Mononuclear cell (primary cell): Measurements from ENCODE around the gene FGFR4. TPM values are rescaled to one million over a fixed set of nuclear protein-coding genes. Genes with fewer than 3 reads are reported as not detected.

Source experiments
- H3K27me3 ChIP-seq: 2 replicates; pipeline ENCODE4 v1.6.0; 2011; ENCODE audit warnings: low read length, control low read depth; ENCODE audit not compliant: insufficient read depth
- H3K4me1 ChIP-seq: 2 replicates; pipeline ENCODE4 v1.5.1; 2011; ENCODE audit warnings: mild to moderate bottlenecking, low read length, control low read depth; ENCODE audit not compliant: insufficient read depth
- H3K4me3 ChIP-seq: 2 replicates; pipeline ENCODE4 v1.5.1; 2011; ENCODE audit warnings: mild to moderate bottlenecking, low read length, moderate library complexity
- H3K9me3 ChIP-seq: 2 replicates; pipeline ENCODE4 v1.5.1; 2011; ENCODE audit warnings: low read depth, mild to moderate bottlenecking, control low read depth, low read length
- total RNA-seq: library from RNA; depleted of rRNA; stranded (reverse); fragments of >200 nt; gene quantifications from one replicate; pipeline ENCODE4 v1.2.3, GENCODE V29; 2012

The FGFR4 gene
- total RNA-seq, 1 donor: 1.2 TPM

DNA sequence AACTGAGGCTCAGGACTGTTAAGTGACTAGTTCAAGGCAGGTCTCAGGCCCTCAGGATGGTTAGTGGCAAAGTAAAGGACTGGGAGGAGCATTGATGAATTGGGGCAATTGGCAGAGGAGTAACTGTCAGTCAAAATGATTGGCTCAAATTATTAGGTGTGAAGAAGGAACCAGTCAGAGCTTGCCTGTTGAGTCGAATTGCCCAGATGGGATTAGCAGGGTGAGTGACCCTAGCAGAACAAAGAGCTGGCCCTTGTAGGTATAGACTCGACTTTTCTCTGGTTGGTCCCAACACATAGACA, 44.3 kb downstream of the FGFR4 start:
- Histone ChIP-seq H3K27me3 (no peaks in the 10 kb centered on the region), H3K4me3 (no peak overlapping the region), H3K9me3 (no peaks in the 10 kb centered on the region), H3K4me1 (peaks cover 38% of the 10 kb centered on the region)

- H3K27me3 ChIP-seq: no peaks in the 10 kb centered on the region
- no peak overlapping the region for H3K4me3 ChIP-seq
- H3K4me1 ChIP-seq: peaks cover 43% of the 10 kb centered on the region
- H3K9me3 ChIP-seq: no peaks in the 10 kb centered on the region
Measured at GRCh38 chr5:177131352-177132135, 44.8 kb downstream of the FGFR4 start.

- Histone ChIP-seq H3K9me3 (no peaks in the 10 kb centered on the region), H3K4me1 (peaks cover 52% of the 10 kb centered on the region), H3K27me3 (no peaks in the 10 kb centered on the region), H3K4me3 (peak overlapping the region; percentile 66)
Measured at GRCh38 chr5:177132136-177133095, 45.7 kb downstream of the FGFR4 start.

GRCh38 chr5:177133096-177133852, 46.6 kb downstream of the FGFR4 start, which contains the start of gene NSD1:
Gene NSD1, plus strand, starts transcription at chr5:177133773. Its CDS starts 1,331 bp downstream, at chr5:177135104.
- H3K4me1 ChIP-seq: peaks cover 53% of the 10 kb centered on the region
- H3K9me3 ChIP-seq: no peaks in the 10 kb centered on the region
- no peaks in the 10 kb centered on the region for H3K27me3 ChIP-seq
- peak within 1 kb of the TSS; percentile 66 for H3K4me3 ChIP-seq

DNA sequence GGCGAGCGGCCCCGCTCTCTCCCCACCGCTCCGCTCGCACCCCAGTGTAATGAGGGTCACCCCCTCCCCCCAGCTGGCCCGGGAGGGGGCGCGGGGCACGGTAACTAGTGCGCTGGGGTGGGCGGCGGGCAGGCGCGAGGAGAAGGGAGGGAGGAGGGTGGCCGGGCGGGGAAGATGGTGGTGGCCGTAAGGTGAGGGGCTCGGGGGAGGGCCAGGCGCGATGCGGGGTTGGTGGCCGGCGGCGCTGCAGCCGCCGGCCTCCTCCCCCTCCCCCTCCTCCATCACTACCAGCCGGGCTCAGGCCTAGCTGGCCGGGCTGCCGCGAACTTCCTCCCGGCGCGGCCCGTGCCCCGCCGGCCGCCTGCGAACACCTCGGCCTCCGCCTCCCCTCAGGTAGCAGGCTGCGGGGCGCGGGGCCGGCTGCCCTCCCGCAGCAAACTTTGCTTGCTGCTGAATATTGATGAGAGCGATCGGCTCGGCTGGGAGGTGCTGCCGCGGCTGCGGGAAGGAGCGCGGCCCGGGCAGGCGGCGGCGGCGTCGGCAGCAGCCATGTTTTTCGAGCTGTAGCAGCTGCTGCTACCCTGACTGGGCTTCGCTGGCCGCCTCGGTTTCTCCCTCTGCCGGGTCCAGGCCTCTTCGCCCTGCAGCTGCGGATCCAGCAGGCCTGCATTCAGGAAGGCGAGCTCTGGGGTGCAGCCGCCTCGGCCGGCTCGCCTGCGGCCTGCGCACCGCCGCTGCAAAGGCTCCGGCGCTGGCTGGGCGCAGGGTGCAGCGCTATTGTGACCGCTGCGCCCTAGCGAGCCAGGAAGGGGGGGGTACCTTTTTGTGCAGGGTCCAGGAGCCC, 47.4 kb downstream of the FGFR4 start:
- no peaks in the 10 kb centered on the region for H3K27me3 ChIP-seq
- no peaks in the 10 kb centered on the region for H3K9me3 ChIP-seq
- H3K4me3 ChIP-seq: peak overlapping the region; percentile 66
- peaks cover 45% of the 10 kb centered on the region for H3K4me1 ChIP-seq

DNA sequence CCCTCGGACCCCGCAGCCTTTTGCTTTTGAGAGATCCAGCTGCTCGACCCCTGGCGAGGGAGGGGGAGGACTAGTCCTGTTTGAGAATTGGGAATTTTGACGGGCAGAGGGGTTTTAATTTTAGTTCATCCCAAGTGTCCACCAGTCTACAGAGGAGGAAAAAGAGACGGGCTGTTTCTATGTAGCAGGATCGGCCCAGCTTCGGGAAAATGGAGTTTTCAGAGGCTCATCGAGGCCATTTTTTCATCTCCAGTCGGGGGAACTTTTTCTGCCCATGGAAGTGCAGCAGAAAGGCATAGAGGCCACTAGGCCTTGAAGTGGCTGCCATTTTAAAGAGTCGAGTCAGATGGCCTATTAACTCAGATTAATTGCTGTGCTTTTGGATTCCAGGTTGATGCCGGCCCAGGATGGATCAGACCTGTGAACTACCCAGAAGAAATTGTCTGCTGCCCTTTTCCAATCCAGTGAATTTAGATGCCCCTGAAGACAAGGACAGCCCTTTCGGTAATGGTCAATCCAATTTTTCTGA, 48.0 kb downstream of the FGFR4 start:
- Histone ChIP-seq H3K4me1 (peaks cover 44% of the 10 kb centered on the region), H3K4me3 (peak overlapping the region; percentile 66), H3K9me3 (no peaks in the 10 kb centered on the region), H3K27me3 (no peaks in the 10 kb centered on the region)

DNA sequence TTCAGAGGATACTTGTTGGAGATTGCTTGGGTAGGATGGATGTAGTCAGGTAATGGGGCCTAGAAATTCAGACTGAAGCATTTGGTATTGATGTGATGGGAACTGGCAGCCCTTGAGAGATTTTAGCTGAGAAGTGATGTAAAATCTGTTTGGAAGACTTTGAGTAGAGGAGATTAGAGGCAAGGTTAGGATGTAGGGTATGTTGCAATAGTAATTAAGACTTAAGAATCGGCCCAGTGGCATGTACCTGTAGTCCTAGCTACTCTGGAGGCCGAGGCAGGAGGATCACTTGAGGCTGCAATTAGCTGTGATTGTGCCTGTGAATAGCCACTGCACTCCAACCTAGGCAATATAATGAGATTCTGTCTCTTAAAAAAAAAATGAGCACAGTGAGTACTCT, 53.6 kb downstream of the FGFR4 start:
- peaks cover 39% of the 10 kb centered on the region for H3K4me1 ChIP-seq

DNA sequence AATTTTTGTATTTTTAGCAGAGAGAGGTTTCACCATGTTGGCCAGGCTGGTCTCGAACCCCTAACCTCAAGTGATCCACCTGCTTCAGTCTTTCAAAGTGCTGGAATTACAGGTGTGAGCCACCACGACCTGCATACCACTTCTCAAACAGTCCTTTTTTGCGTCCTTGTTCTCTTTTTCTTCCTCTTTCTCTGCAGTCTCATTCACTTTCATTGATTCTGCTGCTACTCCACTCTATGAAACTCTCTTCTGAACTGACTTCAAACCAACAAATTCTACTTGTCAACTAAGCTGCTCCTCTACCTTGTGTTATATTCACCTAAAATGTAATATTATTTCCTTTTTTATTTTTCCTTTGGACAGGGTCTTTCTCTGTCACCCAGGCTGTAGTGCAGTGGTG, 54.8 kb downstream of the FGFR4 start:
- H3K4me3 ChIP-seq: no peak overlapping the region
- H3K4me1 ChIP-seq: peaks cover 28% of the 10 kb centered on the region
- no peaks in the 10 kb centered on the region for H3K9me3 ChIP-seq
- no peaks in the 10 kb centered on the region for H3K27me3 ChIP-seq

More for the DNA sequence above, 53.6 kb downstream of the FGFR4 start:
- Histone ChIP-seq H3K9me3 (no peaks in the 10 kb centered on the region), H3K4me3 (no peak overlapping the region), H3K27me3 (no peaks in the 10 kb centered on the region)

DNA sequence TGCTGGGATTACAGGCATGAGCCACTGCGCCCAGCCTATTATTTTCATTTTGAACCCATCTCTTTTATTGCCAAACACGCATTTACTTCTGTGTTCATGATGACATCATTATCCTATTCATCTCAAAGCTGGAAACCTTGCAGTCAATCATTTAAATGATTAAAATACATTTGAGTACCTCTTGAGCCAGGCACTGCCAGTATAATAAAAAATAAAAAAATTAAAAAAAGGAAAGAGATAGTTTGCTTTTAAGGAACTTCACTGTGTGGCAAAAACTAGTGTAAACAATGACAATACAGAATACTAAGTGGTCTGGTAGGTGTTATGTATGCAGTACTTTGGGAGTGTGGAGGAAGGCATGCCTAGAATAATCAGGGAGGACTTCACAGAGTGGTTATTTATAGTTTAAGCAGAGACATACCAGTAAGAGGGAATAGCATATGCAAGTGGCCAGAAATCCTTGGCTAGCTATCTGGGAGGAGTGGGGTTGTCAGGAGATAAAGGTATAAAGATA, 55.4 kb downstream of the FGFR4 start:
- no peaks in the 10 kb centered on the region for H3K9me3 ChIP-seq
- H3K4me3 ChIP-seq: no peak overlapping the region
- H3K4me1 ChIP-seq: peaks cover 21% of the 10 kb centered on the region
- no peaks in the 10 kb centered on the region for H3K27me3 ChIP-seq

DNA sequence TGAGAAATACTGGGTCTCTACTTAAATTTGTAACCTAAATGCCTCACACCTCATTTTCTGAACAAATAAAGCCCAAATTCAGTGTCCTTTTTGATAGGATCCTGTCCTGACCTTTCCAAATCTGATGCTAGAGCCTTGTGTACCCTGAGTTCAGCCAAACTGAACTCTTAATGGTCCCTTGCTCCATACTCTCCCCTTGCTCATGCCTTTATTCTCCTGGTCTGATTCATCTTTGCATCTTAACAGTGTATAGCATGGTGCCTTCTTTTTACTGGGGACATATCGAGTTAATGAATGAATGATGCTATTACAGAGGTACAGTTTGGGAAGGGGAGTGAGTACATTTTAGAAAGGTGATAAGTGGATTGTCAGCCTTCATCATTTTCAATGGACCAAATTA, 56.1 kb downstream of the FGFR4 start:
- H3K9me3 ChIP-seq: no peaks in the 10 kb centered on the region
- H3K4me1 ChIP-seq: peaks cover 15% of the 10 kb centered on the region
- H3K27me3 ChIP-seq: no peaks in the 10 kb centered on the region
- no peak overlapping the region for H3K4me3 ChIP-seq

DNA sequence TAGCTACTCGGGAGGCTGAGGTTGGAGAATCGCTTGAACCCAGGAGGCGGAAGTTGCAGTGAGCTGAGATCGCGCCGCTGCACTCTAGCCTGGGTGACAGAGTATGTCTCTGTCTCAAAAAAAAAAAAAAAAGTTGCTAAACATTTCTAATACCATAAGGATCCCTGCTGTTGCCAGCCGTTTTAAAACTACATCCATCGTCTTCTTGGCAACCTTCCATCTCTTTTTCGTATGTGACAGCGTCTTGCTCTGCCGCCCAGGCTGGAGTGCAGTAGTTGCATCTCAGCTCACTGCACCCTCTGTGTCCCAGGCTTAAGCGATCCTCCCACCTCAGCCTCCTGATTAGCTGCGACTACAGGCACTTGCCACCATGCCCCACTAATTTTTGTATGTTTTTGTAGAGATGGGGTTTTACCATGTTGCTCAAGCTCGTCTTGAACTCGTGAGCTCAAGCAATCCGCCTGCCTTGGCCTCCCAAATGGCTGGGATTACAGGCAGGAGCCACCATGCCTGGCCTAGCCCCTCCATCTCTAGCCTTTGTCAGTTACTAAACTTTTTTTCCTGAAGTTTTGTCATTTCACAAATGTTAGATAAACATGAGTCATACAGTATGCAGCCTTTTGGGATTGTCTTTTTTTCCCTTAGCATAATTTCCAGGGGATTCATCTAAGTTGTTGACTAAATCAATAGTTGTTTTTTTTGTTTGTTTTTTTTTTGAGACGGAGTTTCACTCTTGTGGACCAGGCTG, 60.4 kb downstream of the FGFR4 start:
- Histone ChIP-seq H3K27me3 (no peaks in the 10 kb centered on the region), H3K4me3 (no peak overlapping the region)

More for the DNA sequence above, 60.4 kb downstream of the FGFR4 start:
- no peaks in the 10 kb centered on the region for H3K9me3 ChIP-seq
- H3K4me1 ChIP-seq: peaks cover 3% of the 10 kb centered on the region
